Naive thymus-derived CD4-positive, alpha-beta T cell (primary cell): ENCODE measurements around the gene CYP4F22. TPM values are rescaled to one million over a fixed set of nuclear protein-coding genes. Genes with fewer than 3 reads are reported as not detected.

Experiments
- polyA plus RNA-seq, 2 donors: library from polyadenylated mRNA; unstranded; fragments of 300-500 nt; fragmentation: Illumina TruSeq; gene quantifications; one replicate each; pipeline ENCODE4 v1.2.3, GENCODE V29; 2021
- total RNA-seq, 6 experiments: library from RNA in 5 of 6; stranded (reverse) in 5 of 6; gene quantifications; 1 replicate in 5 of 6; 2 replicates in 1 of 6; pipeline ENCODE4 v1.2.3 and lab custom pipeline; 2021 to 2026

Gene CYP4F22
- total and polyA plus RNA-seq, 7 experiments from 2014 or later: 0.15 to 3.6 (median 0.27) TPM; not detected in 2

Other genes starting within 250 kb of the CYP4F22 start
- 100 to 1,000 TPM; 104 to 168 (median 128) TPM for gene BRD4, start 176.0 kb upstream of the CYP4F22 start, total RNA-seq
- gene BRD4, start 176.0 kb upstream of the CYP4F22 start, polyA plus RNA-seq: 10 to 100 TPM; 10.5 to 19.8 TPM
- 10 to 100 TPM; 60.0 to 81.2 (median 80.2) TPM for gene AKAP8, start 128.7 kb upstream of the CYP4F22 start, total RNA-seq
- 10 to 100 TPM; 11.9 to 21.1 TPM for gene AKAP8, start 128.7 kb upstream of the CYP4F22 start, polyA plus RNA-seq
- gene AKAP8L, start 89.5 kb upstream of the CYP4F22 start, total RNA-seq: 100 to 1,000 TPM in 4 of 5 experiments, 10 to 100 TPM in 1; 81.2 to 208 (median 146) TPM
- 10 to 100 TPM; 39.9 to 92.9 TPM for gene AKAP8L, start 89.5 kb upstream of the CYP4F22 start, polyA plus RNA-seq
- 10 to 100 TPM; 20.1 to 34.9 (median 24.8) TPM for gene WIZ, start 58.6 kb upstream of the CYP4F22 start, total RNA-seq
- gene WIZ, start 58.6 kb upstream of the CYP4F22 start, polyA plus RNA-seq: 1 to 10 TPM in 1 of 2 donors, under 1 TPM in 1; 0.91 to 1.6 TPM
- 100 to 1,000 TPM; 138 to 214 (median 159) TPM for gene RASAL3, start 44.0 kb upstream of the CYP4F22 start, total RNA-seq
- gene RASAL3, start 44.0 kb upstream of the CYP4F22 start, polyA plus RNA-seq: 100 to 1,000 TPM in 1 of 2 donors, 10 to 100 TPM in 1; 38.5 to 120 TPM
- gene PGLYRP2, start 29.0 kb upstream of the CYP4F22 start, total RNA-seq: under 1 TPM in 3 of 5 experiments, not detected in 2; 0.21 to 0.65 (median 0.49) TPM
- gene PGLYRP2, start 29.0 kb upstream of the CYP4F22 start, polyA plus RNA-seq: under 1 TPM; 0.25 to 0.53 TPM
- gene CYP4F8, start 106.7 kb downstream of the CYP4F22 start, total RNA-seq: not detected
- not detected for gene CYP4F8, start 106.7 kb downstream of the CYP4F22 start, polyA plus RNA-seq
- gene CYP4F3, start 132.4 kb downstream of the CYP4F22 start, total RNA-seq: under 1 TPM in 2 of 5 experiments, not detected in 3; 0.34 to 0.81 TPM
- not detected for gene CYP4F3, start 132.4 kb downstream of the CYP4F22 start, polyA plus RNA-seq
- 1 to 10 TPM in 2 of 5 experiments, under 1 TPM in 2, not detected in 1; 0.50 to 1.6 (median 0.96) TPM for gene CYP4F12, start 164.6 kb downstream of the CYP4F22 start, total RNA-seq
- gene CYP4F12, start 164.6 kb downstream of the CYP4F22 start, polyA plus RNA-seq: not detected
- gene OR10H2, start 219.5 kb downstream of the CYP4F22 start, total RNA-seq: not detected
- gene OR10H2, start 219.5 kb downstream of the CYP4F22 start, polyA plus RNA-seq: not detected
- gene OR10H3, start 229.5 kb downstream of the CYP4F22 start, total RNA-seq: not detected
- not detected for gene OR10H3, start 229.5 kb downstream of the CYP4F22 start, polyA plus RNA-seq